ENCODE data around the gene OR52E4.

Gene OR52E4

GRCh38 chr11:5847711-5848110 is 32.7 kb upstream of the OR52E4 start:
- Histone ChIP-seq H3K4me2 (ENCODE audit: insufficient read depth, low read length) (no peak overlapping the region), H2AFZ (ENCODE audit: low read depth, low read length) (no peak overlapping the region)

GRCh38 chr11:5851002-5851401 is 29.4 kb upstream of the OR52E4 start:
- no peaks in the 10 kb centered on the region for H3K79me2 ChIP-seq (ENCODE audit: insufficient read depth, low read length)
- H3K27ac ChIP-seq (ENCODE audit: low read length), result no peak overlapping the region
- no peak overlapping the region for H3K4me2 ChIP-seq (ENCODE audit: insufficient read depth, low read length)
- H3K27me3 ChIP-seq (ENCODE audit: insufficient read depth, low read length, poor library complexity), result peaks cover 2% of the 10 kb centered on the region
- no peak for ATAC-seq (ENCODE audit: insufficient read depth, low read depth)
- no peaks in the 10 kb centered on the region for H3K36me3 ChIP-seq (ENCODE audit: insufficient read depth, low read length)
- TF ChIP-seq CTCF (IDR thresholded peaks at IDR 0.05; ENCODE audit: borderline replicate concordance, extremely low read depth, low read length, poor library complexity, severe bottlenecking) (no peak), EZH2 (IDR thresholded peaks at IDR 0.05; ENCODE audit: borderline replicate concordance, low read depth, low read length, severe bottlenecking) (no peak)
- H4K20me1 ChIP-seq (ENCODE audit: insufficient read depth, low read length), result no peaks in the 10 kb centered on the region
- H3K4me1 ChIP-seq (ENCODE audit: insufficient read depth, low read length), result no peaks in the 10 kb centered on the region
- no peaks in the 10 kb centered on the region for H3K9me3 ChIP-seq (ENCODE audit: insufficient read depth, low read length, severe bottlenecking)
- H3K4me3 ChIP-seq (ENCODE audit: low read depth in 1 of 2, low read length in 2 of 2), result no peak overlapping the region
- no peak overlapping the region for H3K9ac ChIP-seq (ENCODE audit: low read depth, low read length)
- DNase-seq, result no peak
- H2AFZ ChIP-seq (ENCODE audit: low read depth, low read length), result no peak overlapping the region

More at GRCh38 chr11:5847711-5848110, 32.7 kb upstream of the OR52E4 start:
- H3K79me2 ChIP-seq (ENCODE audit: insufficient read depth, low read length), result no peaks in the 10 kb centered on the region
- no peaks in the 10 kb centered on the region for H3K9me3 ChIP-seq (ENCODE audit: insufficient read depth, low read length, severe bottlenecking)
- ATAC-seq (ENCODE audit: insufficient read depth, low read depth), result no peak
- H3K36me3 ChIP-seq (ENCODE audit: insufficient read depth, low read length), result no peaks in the 10 kb centered on the region
- TF ChIP-seq EZH2 (IDR thresholded peaks at IDR 0.05; ENCODE audit: borderline replicate concordance, low read depth, low read length, severe bottlenecking), result no peak
- TF ChIP-seq CTCF (IDR thresholded peaks at IDR 0.05; ENCODE audit: borderline replicate concordance, extremely low read depth, low read length, poor library complexity, severe bottlenecking), result no peak
- H3K9ac ChIP-seq (ENCODE audit: low read depth, low read length), result no peak overlapping the region
- H3K4me1 ChIP-seq (ENCODE audit: insufficient read depth, low read length), result no peaks in the 10 kb centered on the region
- no peaks in the 10 kb centered on the region for H4K20me1 ChIP-seq (ENCODE audit: insufficient read depth, low read length)
- no peak overlapping the region for H3K4me3 ChIP-seq (ENCODE audit: low read depth in 1 of 2, low read length in 2 of 2)
- peaks cover 2% of the 10 kb centered on the region for H3K27me3 ChIP-seq (ENCODE audit: insufficient read depth, low read length, poor library complexity)
- no peak for DNase-seq
- no peak overlapping the region for H3K27ac ChIP-seq (ENCODE audit: low read length)

- H3K27me3 ChIP-seq (ENCODE audit: insufficient read depth, low read length, poor library complexity), result no peaks in the 10 kb centered on the region
- no peak within 1 kb of the TSS for H3K4me2 ChIP-seq (ENCODE audit: insufficient read depth, low read length)
- H2AFZ ChIP-seq (ENCODE audit: low read depth, low read length), result no peak within 1 kb of the TSS
- ATAC-seq (ENCODE audit: insufficient read depth, low read depth), result no peak
- no peak within 1 kb of the TSS for H3K4me3 ChIP-seq (ENCODE audit: low read depth in 1 of 2, low read length in 2 of 2)
- H3K79me2 ChIP-seq (ENCODE audit: insufficient read depth, low read length), result no peaks in the 10 kb centered on the region
- no peaks in the 10 kb centered on the region for H3K36me3 ChIP-seq (ENCODE audit: insufficient read depth, low read length)
- no peaks in the 10 kb centered on the region for H4K20me1 ChIP-seq (ENCODE audit: insufficient read depth, low read length)
- H3K27ac ChIP-seq (ENCODE audit: low read length), result no peak within 1 kb of the TSS
- TF ChIP-seq EZH2 (IDR thresholded peaks at IDR 0.05; ENCODE audit: borderline replicate concordance, low read depth, low read length, severe bottlenecking) (no peak), CTCF (IDR thresholded peaks at IDR 0.05; ENCODE audit: borderline replicate concordance, extremely low read depth, low read length, poor library complexity, severe bottlenecking) (no peak)
- no peaks in the 10 kb centered on the region for H3K9me3 ChIP-seq (ENCODE audit: insufficient read depth, low read length, severe bottlenecking)
- no peak within 1 kb of the TSS for H3K9ac ChIP-seq (ENCODE audit: low read depth, low read length)
- H3K4me1 ChIP-seq (ENCODE audit: insufficient read depth, low read length), result no peaks in the 10 kb centered on the region
- DNase-seq, result no peak
Measured at GRCh38 chr11:5857590-5857989, 22.8 kb upstream of the OR52E4 start, which contains the start of gene OR52E8. TSS of gene OR52E8 (minus strand) at chr11:5857690. CDS start at chr11:5857690, 0 bp downstream.

- H3K4me3 ChIP-seq (ENCODE audit: low read depth in 1 of 2, low read length in 2 of 2), result no peak overlapping the region
- H4K20me1 ChIP-seq (ENCODE audit: insufficient read depth, low read length), result no peaks in the 10 kb centered on the region
- H2AFZ ChIP-seq (ENCODE audit: low read depth, low read length), result no peak overlapping the region
- no peak overlapping the region for H3K27ac ChIP-seq (ENCODE audit: low read length)
- no peaks in the 10 kb centered on the region for H3K79me2 ChIP-seq (ENCODE audit: insufficient read depth, low read length)
- no peak for TF ChIP-seq CTCF (IDR thresholded peaks at IDR 0.05; ENCODE audit: borderline replicate concordance, extremely low read depth, low read length, poor library complexity, severe bottlenecking)
- no peak for TF ChIP-seq EZH2 (IDR thresholded peaks at IDR 0.05; ENCODE audit: borderline replicate concordance, low read depth, low read length, severe bottlenecking)
- H3K27me3 ChIP-seq (ENCODE audit: insufficient read depth, low read length, poor library complexity), result no peaks in the 10 kb centered on the region
- no peak overlapping the region for H3K9ac ChIP-seq (ENCODE audit: low read depth, low read length)
- H3K4me2 ChIP-seq (ENCODE audit: insufficient read depth, low read length), result no peak overlapping the region
- H3K9me3 ChIP-seq (ENCODE audit: insufficient read depth, low read length, severe bottlenecking), result no peaks in the 10 kb centered on the region
- no peaks in the 10 kb centered on the region for H3K4me1 ChIP-seq (ENCODE audit: insufficient read depth, low read length)
- DNase-seq, result no peak
- ATAC-seq (ENCODE audit: insufficient read depth, low read depth), result no peak
- H3K36me3 ChIP-seq (ENCODE audit: insufficient read depth, low read length), result no peaks in the 10 kb centered on the region
Measured at GRCh38 chr11:5865826-5866225, 14.6 kb upstream of the OR52E4 start.

All from DND-41 (cell line).